Endothelial cell (in vitro differentiated cells): Measurements from ENCODE around the gene PRKAR2B. TPM values are rescaled to one million over a fixed set of nuclear protein-coding genes. Genes with fewer than 3 reads are reported as not detected.
"Not testable (repeated sequence)": the region's sequence is repeated elsewhere in the genome, so short reads cannot be mapped to it uniquely, and the experiment has no call there.

ENCODE experiments used
- DNase-seq: peaks from one replicate; pipeline ENCODE4 v3.0.0; 2021; ENCODE audit warnings: low spot score
- H3K27ac Mint-ChIP-seq: one replicate; pipeline ENCODE4 v1.8.0; 2021; ENCODE audit warnings: mixed read lengths, inconsistent platforms; ENCODE audit not compliant: unreplicated experiment
- H3K27me3 Mint-ChIP-seq: one replicate; pipeline ENCODE4 v1.8.0; 2021; ENCODE audit warnings: mild to moderate bottlenecking, moderate library complexity, mixed read lengths, inconsistent platforms; ENCODE audit not compliant: unreplicated experiment
- H3K36me3 Mint-ChIP-seq: one replicate; pipeline ENCODE4 v1.8.0; 2021; ENCODE audit warnings: mild to moderate bottlenecking, low read depth, mixed read lengths, inconsistent platforms; ENCODE audit not compliant: unreplicated experiment
- H3K4me1 Mint-ChIP-seq: one replicate; pipeline ENCODE4 v1.8.0; 2021; ENCODE audit warnings: mild to moderate bottlenecking, mixed read lengths, inconsistent platforms; ENCODE audit not compliant: unreplicated experiment
- H3K4me3 Mint-ChIP-seq: one replicate; pipeline ENCODE4 v1.8.0; 2021; ENCODE audit warnings: mild to moderate bottlenecking, mixed read lengths, inconsistent platforms; ENCODE audit not compliant: unreplicated experiment
- H3K9me3 Mint-ChIP-seq: one replicate; pipeline ENCODE4 v1.8.0; 2021; ENCODE audit warnings: mixed read lengths, inconsistent platforms; ENCODE audit not compliant: unreplicated experiment
- total RNA-seq: library from RNA; stranded (reverse); fragmentation: NEBNext Ultra II Directional; extraction: Animal tissue kit (Norgen Biotek cat#: 25700); gene quantifications from one replicate; pipeline ENCODE4 v1.2.1, GENCODE V29; 2021; ENCODE audit not compliant: unreplicated experiment
- TF ChIP-seq, protein P1 (sequence below): fragments of 200-600 bp; sonication (generic); IDR thresholded peaks from one replicate; pipeline ENCODE4 v1.5.0; 2021; ENCODE audit warnings: antibody characterized with exemption; ENCODE audit not compliant: unreplicated experiment

Gene PRKAR2B
- total RNA-seq, 1 donor from 2014 or later, result 28.4 TPM

DNA sequence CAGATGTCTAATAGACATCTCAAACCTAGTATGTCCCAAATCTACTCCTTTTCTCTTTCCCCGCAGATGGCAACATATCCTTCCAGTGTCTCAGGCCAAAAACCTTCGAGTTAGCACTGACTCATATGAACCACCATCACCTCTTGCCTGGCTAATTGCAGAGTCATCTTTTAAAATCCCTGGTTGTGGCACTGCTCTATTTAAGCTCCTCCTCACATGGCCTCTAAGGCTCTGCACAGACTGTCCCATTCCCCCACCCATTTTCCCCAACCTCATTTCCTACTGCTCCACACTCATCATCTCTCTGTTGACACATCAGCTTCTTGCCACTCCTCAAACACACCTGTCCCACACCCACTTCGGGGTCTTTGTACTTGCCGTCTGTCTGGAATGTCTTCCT, 107.5 kb downstream of the PRKAR2B start:
- TF ChIP-seq, protein P1, sequence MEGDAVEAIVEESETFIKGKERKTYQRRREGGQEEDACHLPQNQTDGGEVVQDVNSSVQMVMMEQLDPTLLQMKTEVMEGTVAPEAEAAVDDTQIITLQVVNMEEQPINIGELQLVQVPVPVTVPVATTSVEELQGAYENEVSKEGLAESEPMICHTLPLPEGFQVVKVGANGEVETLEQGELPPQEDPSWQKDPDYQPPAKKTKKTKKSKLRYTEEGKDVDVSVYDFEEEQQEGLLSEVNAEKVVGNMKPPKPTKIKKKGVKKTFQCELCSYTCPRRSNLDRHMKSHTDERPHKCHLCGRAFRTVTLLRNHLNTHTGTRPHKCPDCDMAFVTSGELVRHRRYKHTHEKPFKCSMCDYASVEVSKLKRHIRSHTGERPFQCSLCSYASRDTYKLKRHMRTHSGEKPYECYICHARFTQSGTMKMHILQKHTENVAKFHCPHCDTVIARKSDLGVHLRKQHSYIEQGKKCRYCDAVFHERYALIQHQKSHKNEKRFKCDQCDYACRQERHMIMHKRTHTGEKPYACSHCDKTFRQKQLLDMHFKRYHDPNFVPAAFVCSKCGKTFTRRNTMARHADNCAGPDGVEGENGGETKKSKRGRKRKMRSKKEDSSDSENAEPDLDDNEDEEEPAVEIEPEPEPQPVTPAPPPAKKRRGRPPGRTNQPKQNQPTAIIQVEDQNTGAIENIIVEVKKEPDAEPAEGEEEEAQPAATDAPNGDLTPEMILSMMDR, result no peak
- DNase-seq, result no peak
- Mint-ChIP-seq H3K27me3 (no peaks in the 10 kb centered on the region), H3K4me3 (no peak overlapping the region), H3K36me3 (peaks cover 8% of the 10 kb centered on the region), H3K9me3 (no peaks in the 10 kb centered on the region), H3K4me1 (peaks cover 2% of the 10 kb centered on the region), H3K27ac (no peak overlapping the region)

DNA sequence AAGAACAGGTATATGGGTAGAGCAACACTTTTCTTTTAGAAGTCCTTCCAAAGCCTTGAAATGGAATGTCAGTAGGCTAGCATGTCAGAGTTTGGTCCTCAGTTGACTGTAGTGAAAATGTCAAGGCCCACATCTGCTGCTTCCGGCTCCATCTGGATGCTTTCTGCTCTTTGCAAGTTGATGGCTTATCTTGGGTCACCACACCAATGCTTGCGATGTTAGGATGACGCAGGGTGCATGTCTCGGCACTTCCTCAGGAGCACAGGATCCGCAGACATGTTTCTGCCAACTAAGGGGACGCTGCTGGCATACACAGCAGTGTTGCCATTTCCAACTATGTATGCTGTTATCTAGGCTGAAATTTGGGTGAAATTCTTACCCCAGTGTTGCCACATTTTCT, 110.3 kb downstream of the PRKAR2B start:
- Mint-ChIP-seq H3K9me3 (no peaks in the 10 kb centered on the region), H3K4me1 (no peaks in the 10 kb centered on the region), H3K27ac (no peak overlapping the region), H3K27me3 (no peaks in the 10 kb centered on the region), H3K36me3 (peaks cover 11% of the 10 kb centered on the region), H3K4me3 (no peak overlapping the region)
- no peak for DNase-seq
- TF ChIP-seq, protein P1, result no peak

DNA sequence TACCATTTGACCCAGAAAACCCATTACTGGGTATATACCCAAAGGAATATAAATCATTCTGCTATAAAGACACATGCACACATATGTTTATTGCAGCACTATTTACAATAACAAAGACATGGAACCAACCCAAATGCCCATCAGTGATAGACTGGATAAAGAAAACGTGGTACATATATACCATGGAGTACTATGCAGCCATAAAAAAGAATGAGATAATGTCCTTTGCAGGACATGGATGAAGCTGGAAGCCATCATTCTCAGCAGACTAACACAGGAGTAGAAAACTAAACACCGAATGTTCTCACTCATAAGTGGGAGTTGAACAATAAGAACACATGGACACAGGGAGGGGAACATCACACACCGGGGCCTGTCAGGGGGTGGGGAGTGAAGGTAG, 111.2 kb downstream of the PRKAR2B start:
- H3K27me3 Mint-ChIP-seq, H3K9me3 Mint-ChIP-seq, H3K27ac Mint-ChIP-seq, H3K4me1 Mint-ChIP-seq, DNase-seq: not testable (repeated sequence)
- H3K36me3 Mint-ChIP-seq, result peaks cover 11% of the 10 kb centered on the region
- H3K4me3 Mint-ChIP-seq, result peak overlapping the region; percentile 42

DNA sequence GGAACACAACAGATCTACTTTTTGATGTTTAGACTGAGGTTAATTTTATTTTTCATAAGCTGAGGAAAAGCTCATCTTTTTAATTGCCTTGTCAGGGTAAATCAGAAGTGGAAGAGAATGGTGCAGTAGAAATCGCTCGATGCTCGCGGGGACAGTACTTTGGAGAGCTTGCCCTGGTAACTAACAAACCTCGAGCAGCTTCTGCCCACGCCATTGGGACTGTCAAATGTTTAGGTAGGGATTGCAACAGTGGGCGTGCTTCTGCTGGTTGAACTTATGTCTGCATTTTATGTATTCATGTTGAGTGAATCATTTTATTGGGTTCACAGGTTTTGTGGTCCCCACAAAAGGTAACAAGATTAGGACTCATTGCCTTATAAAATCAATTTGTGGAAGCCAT, 112.6 kb downstream of the PRKAR2B start:
- H3K4me3 Mint-ChIP-seq, result peak overlapping the region; percentile 39
- H3K27ac Mint-ChIP-seq, result no peak overlapping the region
- no peaks in the 10 kb centered on the region for H3K4me1 Mint-ChIP-seq
- no peaks in the 10 kb centered on the region for H3K27me3 Mint-ChIP-seq
- no peak for DNase-seq
- H3K9me3 Mint-ChIP-seq, result no peaks in the 10 kb centered on the region
- H3K36me3 Mint-ChIP-seq, result peaks cover 11% of the 10 kb centered on the region
- TF ChIP-seq, protein P1, result no peak

DNA sequence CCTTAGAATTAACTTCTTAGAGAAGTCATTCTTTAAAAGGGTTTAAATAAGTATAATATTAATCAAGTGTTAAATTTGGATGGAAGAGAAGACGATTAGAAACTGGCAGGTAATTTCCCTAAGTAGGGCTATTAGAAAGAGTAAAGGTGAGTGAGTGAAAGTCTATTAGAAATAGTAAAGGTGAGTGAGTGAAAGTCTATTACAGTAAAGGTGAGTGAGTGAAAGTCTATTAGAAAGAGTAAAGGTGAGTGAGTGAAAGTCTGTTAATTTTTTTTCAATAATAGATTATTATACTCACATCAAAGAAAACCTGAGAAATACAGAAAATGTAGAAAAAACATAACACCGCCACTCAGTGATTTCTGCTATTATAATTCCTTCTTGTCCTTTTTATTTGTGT, 113.5 kb downstream of the PRKAR2B start:
- no peak for DNase-seq
- Mint-ChIP-seq H3K27me3 (no peaks in the 10 kb centered on the region), H3K27ac (no peak overlapping the region), H3K4me1 (no peaks in the 10 kb centered on the region), H3K4me3 (no peak overlapping the region), H3K36me3 (peaks cover 11% of the 10 kb centered on the region), H3K9me3 (no peaks in the 10 kb centered on the region)
- TF ChIP-seq, protein P1, result no peak

DNA sequence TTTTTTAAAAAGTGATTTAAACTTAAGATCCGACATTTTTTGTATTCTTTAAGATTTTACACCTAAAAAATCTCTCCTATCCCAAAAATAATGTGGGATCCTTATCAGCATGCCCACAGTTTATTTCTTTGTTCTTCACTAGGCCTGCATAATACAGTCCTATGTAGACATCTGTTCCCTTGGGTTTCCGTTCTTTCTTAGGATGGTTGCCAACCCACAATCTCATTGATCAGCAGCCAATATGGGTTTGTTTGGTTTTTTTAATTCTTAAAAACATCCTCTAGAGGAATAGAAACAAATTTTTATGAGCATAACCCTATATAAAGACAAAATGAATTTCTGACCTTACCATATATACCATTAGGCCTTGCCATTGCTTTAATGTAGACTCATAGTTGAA, 115.9 kb downstream of the PRKAR2B start:
- no peak for DNase-seq
- Mint-ChIP-seq H3K9me3 (no peaks in the 10 kb centered on the region), H3K36me3 (peaks cover 10% of the 10 kb centered on the region), H3K27me3 (no peaks in the 10 kb centered on the region), H3K4me1 (peaks cover 3% of the 10 kb centered on the region), H3K27ac (no peak overlapping the region), H3K4me3 (no peak overlapping the region)
- TF ChIP-seq, protein P1, result no peak
